A549 treated with Mapracorat at 1 μM for 4 hours (cell line): Measurements from ENCODE around the gene F10. TPM values are rescaled to one million over a fixed set of nuclear protein-coding genes. Genes with fewer than 3 reads are reported as not detected.

ENCODE experiments used
- total RNA-seq: library from RNA; stranded (reverse); fragments of 200-300 nt; extraction: Qiagen RNA extraction; gene quantifications from 5 replicates; pipeline ENCODE4 v1.2.3, GENCODE V29; 2022

F10 gene
- 0.15 TPM in 1 of 5 replicates, not detected in the others for total RNA-seq

GRCh38 chr13:113122550-113123225 lies at the start of gene F10:
Gene F10, plus strand, starts transcription at chr13:113122799. Its CDS starts 57 bp downstream, at chr13:113122856.

DNA sequence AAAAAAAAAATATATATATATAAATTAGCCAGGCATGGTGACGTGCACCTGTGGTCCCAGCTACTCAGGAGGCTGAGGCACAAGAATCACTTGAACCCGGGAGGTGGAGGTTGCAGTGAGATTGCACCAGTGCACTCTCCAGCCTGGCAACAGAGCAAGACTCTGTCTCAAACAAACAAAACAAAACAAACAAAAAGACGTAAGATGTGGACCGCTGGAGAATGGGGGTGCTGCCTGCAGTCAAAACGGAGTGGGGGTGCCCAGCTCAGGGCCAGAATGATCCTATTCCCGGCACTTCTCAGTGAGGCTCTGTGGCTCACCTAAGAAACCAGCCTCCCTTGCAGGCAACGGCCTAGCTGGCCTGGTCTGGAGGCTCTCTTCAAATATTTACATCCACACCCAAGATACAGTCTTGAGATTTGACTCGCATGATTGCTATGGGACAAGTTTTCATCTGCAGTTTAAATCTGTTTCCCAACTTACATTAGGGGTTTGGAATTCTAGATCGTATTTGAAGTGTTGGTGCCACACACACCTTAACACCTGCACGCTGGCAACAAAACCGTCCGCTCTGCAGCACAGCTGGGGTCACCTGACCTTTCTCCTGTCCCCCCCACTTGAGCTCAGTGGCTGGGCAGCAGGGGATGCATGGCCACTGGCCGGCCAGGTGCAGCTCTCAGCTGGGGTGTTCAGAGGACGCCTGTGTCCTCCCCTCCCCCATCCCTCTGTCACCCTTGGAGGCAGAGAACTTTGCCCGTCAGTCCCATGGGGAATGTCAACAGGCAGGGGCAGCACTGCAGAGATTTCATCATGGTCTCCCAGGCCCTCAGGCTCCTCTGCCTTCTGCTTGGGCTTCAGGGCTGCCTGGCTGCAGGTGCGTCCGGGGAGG lies 17.3 kb upstream of the F10 start, which contains the start of gene F7:
Gene F7 (plus strand): TSS at position 760 of the 889 bp plus-strand sequence. CDS start 51 bp downstream, at position 811.

DNA sequence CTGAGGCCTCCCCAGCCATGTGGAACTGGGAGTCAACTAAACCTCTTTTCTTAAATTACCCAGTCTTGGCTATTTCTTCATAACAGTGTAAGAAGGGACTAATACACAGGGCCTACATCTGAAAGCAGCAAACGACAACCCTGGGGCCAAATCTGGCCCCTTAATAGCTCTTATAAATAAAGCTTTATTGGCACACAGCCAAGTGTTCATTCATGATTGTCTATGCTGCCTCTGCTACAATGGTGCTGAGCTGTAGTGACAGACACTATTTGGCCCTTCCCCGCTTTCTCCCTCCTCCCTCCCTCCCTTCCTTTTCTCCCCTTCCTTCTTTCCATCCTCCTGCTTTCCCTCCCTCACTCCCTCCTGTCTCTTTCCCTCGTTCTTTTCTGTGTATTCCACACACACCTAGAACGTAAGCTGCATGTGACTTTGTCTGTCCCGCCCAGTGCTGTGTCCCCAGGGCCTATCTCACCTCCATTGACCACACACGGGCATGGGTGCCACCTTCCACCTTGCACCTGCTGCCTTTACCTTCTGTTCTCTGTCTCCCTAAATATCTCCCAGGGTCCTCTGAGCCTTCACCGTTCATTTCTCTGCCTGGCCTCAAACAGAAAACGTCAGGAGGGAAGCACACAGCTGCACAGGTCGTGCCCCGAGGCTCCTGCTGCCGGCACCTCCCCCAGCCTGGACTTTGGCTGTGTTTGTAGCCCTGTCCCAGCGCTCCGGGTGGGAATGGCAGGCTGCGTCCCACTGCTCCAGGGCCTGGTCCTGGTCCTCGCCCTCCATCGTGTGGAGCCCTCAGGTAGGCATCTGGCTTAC lies 35.5 kb downstream of the F10 start, which contains the start of gene PROZ:
Gene PROZ (plus strand): TSS at position 720 of the 819 bp plus-strand sequence. CDS start 13 bp downstream, at position 733.

Other genes with a start within 250 kb of the F10 start
- 0.28 to 0.50 TPM (median 0.41 TPM) in 5 replicates for gene MCF2L, start 153.6 kb upstream of the F10 start, total RNA-seq
- gene F7, start 17.0 kb upstream of the F10 start, total RNA-seq, result 0.07 to 0.11 TPM (median 0.07 TPM) in 5 replicates
- gene PROZ, start 35.8 kb downstream of the F10 start, total RNA-seq, result not detected in 5 replicates
- 37.9 to 42.0 TPM (median 40.1 TPM) in 5 replicates for gene PCID2, start 85.9 kb downstream of the F10 start, total RNA-seq
- 47.9 to 54.7 TPM (median 53.7 TPM) in 5 replicates for gene CUL4A, start 86.8 kb downstream of the F10 start, total RNA-seq
- 73.2 to 94.0 TPM (median 92.3 TPM) in 5 replicates for gene LAMP1, start 174.4 kb downstream of the F10 start, total RNA-seq
- 1.5 to 1.9 TPM (median 1.6 TPM) in 5 replicates for gene GRTP1, start 241.3 kb downstream of the F10 start, total RNA-seq